GM21390 (cell line): ENCODE results near the gene LINGO3.

Experiments
- ATAC-seq: cut with Tn5 transposase; IDR thresholded peaks from one replicate; pipeline ENCODE4 v1.9.1; 2021; ENCODE audit not compliant: unreplicated experiment

LINGO3 gene

GRCh38 chr19:2340496-2341243, 32.7 kb upstream of the LINGO3 start:
- no peak for ATAC-seq

- ATAC-seq: no peak
Observed at GRCh38 chr19:2339644-2340310, 31.8 kb upstream of the LINGO3 start.

- no peak for ATAC-seq
Observed at GRCh38 chr19:2338751-2339643, 31.0 kb upstream of the LINGO3 start.

- ATAC-seq: no peak
Observed at GRCh38 chr19:2338055-2338615, 30.2 kb upstream of the LINGO3 start.

GRCh38 chr19:2337329-2337707, 29.4 kb upstream of the LINGO3 start:
- ATAC-seq: no peak

GRCh38 chr19:2336528-2337328, 28.8 kb upstream of the LINGO3 start:
- no peak for ATAC-seq

- ATAC-seq: no peak
Observed at GRCh38 chr19:2335848-2336247, 27.9 kb upstream of the LINGO3 start.

GRCh38 chr19:2334986-2335846, 27.3 kb upstream of the LINGO3 start:
- ATAC-seq: no peak

GRCh38 chr19:2334426-2334825, 26.5 kb upstream of the LINGO3 start:
- no peak for ATAC-seq

GRCh38 chr19:2333807-2334211, 25.9 kb upstream of the LINGO3 start:
- ATAC-seq: no peak

- no peak for ATAC-seq
Observed at GRCh38 chr19:2333027-2333806, 25.3 kb upstream of the LINGO3 start.

GRCh38 chr19:2332341-2333026, 24.5 kb upstream of the LINGO3 start:
- ATAC-seq: no peak

- no peak for ATAC-seq
Observed at GRCh38 chr19:2331601-2332246, 23.8 kb upstream of the LINGO3 start.

GRCh38 chr19:2330632-2331284, 22.8 kb upstream of the LINGO3 start:
- ATAC-seq: no peak

- no peak for ATAC-seq
Observed at GRCh38 chr19:2330255-2330631, 22.3 kb upstream of the LINGO3 start.

- ATAC-seq: no peak
Observed at GRCh38 chr19:2329501-2329916, 21.6 kb upstream of the LINGO3 start.

GRCh38 chr19:2329149-2329478, 21.2 kb upstream of the LINGO3 start:
- no peak for ATAC-seq
